ENCODE measurements around the gene FGF6. TPM values are rescaled to one million over a fixed set of nuclear protein-coding genes. Genes with fewer than 3 reads are reported as not detected.

FGF6 gene
- total and polyA plus RNA-seq, 9 of the 15 experiments (the other 6 are each of a cell fraction or from before 2014, with no cell fraction given): 0.14 TPM; not detected in 8

DNA sequence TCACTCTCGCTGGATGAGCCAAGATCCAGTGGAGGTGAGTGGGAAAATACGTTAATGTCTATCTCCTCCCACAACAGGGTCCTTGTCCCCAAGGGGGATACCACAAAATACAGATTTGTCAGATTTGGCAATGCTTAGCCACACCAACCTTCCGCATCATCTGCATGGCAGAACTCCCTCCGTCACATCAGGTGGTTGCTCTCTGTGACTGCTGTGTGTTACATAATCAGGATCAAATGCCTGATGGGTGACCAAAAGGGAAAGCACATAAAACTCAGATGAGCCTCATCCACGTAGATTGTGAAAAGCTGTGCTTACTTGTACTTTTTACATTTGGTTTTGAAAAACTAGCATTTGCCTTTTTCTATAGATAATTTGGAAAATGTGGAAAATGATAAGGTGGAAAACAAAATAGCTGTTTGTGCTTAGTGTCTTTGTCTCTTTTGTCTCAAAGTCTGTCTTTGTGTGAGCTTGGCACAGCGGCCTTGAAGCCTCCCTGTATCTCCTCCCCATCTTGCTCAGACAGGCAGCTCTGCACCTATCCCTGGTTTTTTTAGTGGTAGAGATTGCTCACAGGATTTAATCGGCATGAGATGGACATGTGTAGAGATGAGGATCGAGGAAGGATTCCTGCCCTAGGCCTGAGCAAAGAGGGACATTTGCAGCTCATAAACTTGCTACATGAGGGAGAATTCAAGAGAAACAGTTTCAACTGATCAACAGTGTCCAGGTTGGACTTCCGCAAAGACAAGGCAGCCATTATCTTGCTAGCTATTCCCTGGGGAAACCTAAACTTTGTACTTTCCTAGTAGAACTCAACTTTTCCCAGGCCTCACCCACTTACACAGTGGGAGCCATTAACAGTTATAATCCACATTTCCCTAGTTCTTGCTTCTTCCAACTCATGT, 3.6 kb upstream of the FGF6 start:
- DNase-seq (ENCODE audit: extremely low read depth in 1 of 4, low spot score in 3 of 4): no peak
- no peaks in the 10 kb centered on the region; the same call in 1 of the 2 replicates for H3K9me3 ChIP-seq (replicated peaks; ENCODE audit: control insufficient read depth, insufficient read depth, low read depth, low read length)
- no peak overlapping the region for H3K4me2 ChIP-seq (ENCODE audit: insufficient read depth, low read length)
- no peak overlapping the region for H3K9ac ChIP-seq (ENCODE audit: insufficient read depth in 1 of 2, low read depth in 2 of 2, low read length in 2 of 2)
- no peak for ATAC-seq
- no peak overlapping the region for H3K27ac ChIP-seq (ENCODE audit: extremely low read depth, low read depth, low read length)
- in situ Hi-C loops (cut with MboI): no loop called here
- WGBS (ENCODE audit: insufficient coverage, low coverage, missing lambda C conversion rate): 14% methylated on average over 8 of the region's 9 CpGs
- H3K4me1 ChIP-seq (replicated peaks in 1 of 2; ENCODE audit: control insufficient read depth in 2 of 2, insufficient read depth in 2 of 2, low read length in 2 of 2): no peaks in the 10 kb centered on the region
- no peaks in the 10 kb centered on the region for H3K79me2 ChIP-seq (ENCODE audit: control insufficient read depth, insufficient read depth, low read length)
- H3K9me1 ChIP-seq (ENCODE audit: control insufficient read depth, insufficient read depth, low read length): no peaks in the 10 kb centered on the region
- BruUV-seq (replicated peaks): no TSS peak
- H4K20me1 ChIP-seq (replicated peaks; ENCODE audit: control insufficient read depth, insufficient read depth, low read length): no peaks in the 10 kb centered on the region
- ChIA-PET POLR2A (no interaction called here), CTCF (ENCODE audit: low intra/inter-chr PET ratio) (no interaction called here)
- no peak overlapping the region for H3K4me3 ChIP-seq
- intact Hi-C loops (cut with micrococcal nuclease): no loop called here
- no peak for FAIRE-seq
- no peak overlapping the region for H2AFZ ChIP-seq (ENCODE audit: low read depth, low read length)
- no peaks in the 10 kb centered on the region for H3K36me3 ChIP-seq (ENCODE audit: control insufficient read depth, insufficient read depth, low read length)
- H3K27me3 ChIP-seq (ENCODE audit: control insufficient read depth in 2 of 2, insufficient read depth in 2 of 2, low read length in 2 of 2): peaks cover 11 to 37% of the 10 kb centered on the region in 2 experiments; a peak in 4 of 5 replicates
- TF ChIP-seq, protein P1, sequence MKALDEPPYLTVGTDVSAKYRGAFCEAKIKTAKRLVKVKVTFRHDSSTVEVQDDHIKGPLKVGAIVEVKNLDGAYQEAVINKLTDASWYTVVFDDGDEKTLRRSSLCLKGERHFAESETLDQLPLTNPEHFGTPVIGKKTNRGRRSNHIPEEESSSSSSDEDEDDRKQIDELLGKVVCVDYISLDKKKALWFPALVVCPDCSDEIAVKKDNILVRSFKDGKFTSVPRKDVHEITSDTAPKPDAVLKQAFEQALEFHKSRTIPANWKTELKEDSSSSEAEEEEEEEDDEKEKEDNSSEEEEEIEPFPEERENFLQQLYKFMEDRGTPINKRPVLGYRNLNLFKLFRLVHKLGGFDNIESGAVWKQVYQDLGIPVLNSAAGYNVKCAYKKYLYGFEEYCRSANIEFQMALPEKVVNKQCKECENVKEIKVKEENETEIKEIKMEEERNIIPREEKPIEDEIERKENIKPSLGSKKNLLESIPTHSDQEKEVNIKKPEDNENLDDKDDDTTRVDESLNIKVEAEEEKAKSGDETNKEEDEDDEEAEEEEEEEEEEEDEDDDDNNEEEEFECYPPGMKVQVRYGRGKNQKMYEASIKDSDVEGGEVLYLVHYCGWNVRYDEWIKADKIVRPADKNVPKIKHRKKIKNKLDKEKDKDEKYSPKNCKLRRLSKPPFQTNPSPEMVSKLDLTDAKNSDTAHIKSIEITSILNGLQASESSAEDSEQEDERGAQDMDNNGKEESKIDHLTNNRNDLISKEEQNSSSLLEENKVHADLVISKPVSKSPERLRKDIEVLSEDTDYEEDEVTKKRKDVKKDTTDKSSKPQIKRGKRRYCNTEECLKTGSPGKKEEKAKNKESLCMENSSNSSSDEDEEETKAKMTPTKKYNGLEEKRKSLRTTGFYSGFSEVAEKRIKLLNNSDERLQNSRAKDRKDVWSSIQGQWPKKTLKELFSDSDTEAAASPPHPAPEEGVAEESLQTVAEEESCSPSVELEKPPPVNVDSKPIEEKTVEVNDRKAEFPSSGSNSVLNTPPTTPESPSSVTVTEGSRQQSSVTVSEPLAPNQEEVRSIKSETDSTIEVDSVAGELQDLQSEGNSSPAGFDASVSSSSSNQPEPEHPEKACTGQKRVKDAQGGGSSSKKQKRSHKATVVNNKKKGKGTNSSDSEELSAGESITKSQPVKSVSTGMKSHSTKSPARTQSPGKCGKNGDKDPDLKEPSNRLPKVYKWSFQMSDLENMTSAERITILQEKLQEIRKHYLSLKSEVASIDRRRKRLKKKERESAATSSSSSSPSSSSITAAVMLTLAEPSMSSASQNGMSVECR (CRISPR knock-in tag; IDR thresholded peaks at IDR 0.05): no peak
- TF ChIP-seq ZKSCAN1 (IDR thresholded peaks at IDR 0.05; ENCODE audit: low read depth, low read length): no peak
- no peak for TF ChIP-seq PRDM10 (IDR thresholded peaks at IDR 0.05; ENCODE audit: partially characterized antibody)
- TF ChIP-seq MEF2A (IDR thresholded peaks at IDR 0.05; ENCODE audit: control insufficient read depth, low read depth, low read length): no peak
- no peak for TF ChIP-seq ZBTB7A (IDR thresholded peaks at IDR 0.05; ENCODE audit: borderline replicate concordance, control insufficient read depth, low read depth, low read length)
- no peak for TF ChIP-seq GTF2B (IDR thresholded peaks at IDR 0.05; ENCODE audit: extremely low read depth, insufficient read length)
- TF ChIP-seq ZNF583 (CRISPR knock-in tag; IDR thresholded peaks at IDR 0.05): no peak
- TF ChIP-seq TBP (optimal IDR thresholded peaks at IDR 0.05; ENCODE audit: low read depth, low read length): no peak
- TF ChIP-seq RFX1 (IDR thresholded peaks at IDR 0.05): no peak
- no peak for TF ChIP-seq SAFB (IDR thresholded peaks at IDR 0.05; ENCODE audit: borderline replicate concordance, low read depth, low read length)
- no peak for TF ChIP-seq ZNF696 (CRISPR knock-in tag; conservative IDR thresholded peaks at IDR 0.05)
- TF ChIP-seq THRAP3 (IDR thresholded peaks at IDR 0.05; ENCODE audit: borderline replicate concordance): no peak
- TF ChIP-seq HMG20A (CRISPR knock-in tag; conservative IDR thresholded peaks at IDR 0.05): no peak
